A673 (cell line): Measurements from ENCODE around the gene GTF3C5.

ENCODE experiments used
- CTCF ChIP-seq: fragments of 300-800, 200-600 bp; sonication (generic); conservative IDR thresholded peaks from 2 replicates; pipeline ENCODE4 v1.5.1; 2017; ENCODE audit warnings: low read depth, mild to moderate bottlenecking, antibody characterized with exemption, low read length, moderate library complexity, mixed read lengths
- EZH2 ChIP-seq: fragments of 200-600 bp; sonication (generic); IDR thresholded peaks from 2 replicates; pipeline ENCODE4 v1.6.1; 2017; ENCODE audit warnings: borderline replicate concordance, low read depth, mild to moderate bottlenecking, mixed read lengths, antibody characterized with exemption, low read length; ENCODE audit not compliant: poor library complexity, severe bottlenecking

GRCh38 chr9:132995879-132996278 lies 34.9 kb upstream of the GTF3C5 start:
- no peak for TF ChIP-seq CTCF
- no peak for TF ChIP-seq EZH2
